Left kidney (tissue), 2 donors: ENCODE data around the gene DNAJC6. TPM values are rescaled to one million over a fixed set of nuclear protein-coding genes. Genes with fewer than 3 reads are reported as not detected.

Experiments used
- DNase-seq: peaks from one replicate; pipeline ENCODE4 v3.0.0-alpha.2; 2013
- polyA plus RNA-seq: library from polyadenylated mRNA; unstranded; fragments of 120-200 nt; gene quantifications from one replicate; pipeline ENCODE4 v1.2.1, GENCODE V29; 2013; ENCODE audit not compliant: insufficient read length

DNAJC6 gene
- polyA plus RNA-seq, 1 donor = 6.6 TPM

DNA sequence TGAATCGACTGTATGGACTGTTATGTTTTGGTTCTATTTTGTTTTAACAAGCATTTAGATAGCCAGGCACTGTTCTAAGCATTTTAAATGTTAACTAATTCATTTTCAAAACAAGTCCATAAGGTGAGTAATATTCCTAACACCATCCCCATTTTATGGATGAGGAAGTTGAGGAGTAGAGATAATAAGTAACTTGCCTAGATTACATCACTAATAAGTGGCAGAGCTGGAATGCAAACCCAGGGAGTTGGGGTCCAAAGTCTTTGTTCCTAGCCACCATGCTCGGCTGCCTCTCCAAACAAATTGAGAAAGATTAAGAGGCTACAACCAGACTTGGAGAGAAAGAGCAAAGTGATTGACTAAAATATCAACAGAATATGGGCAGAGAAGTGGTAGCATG lies 98.5 kb downstream of the DNAJC6 start:
- DNase-seq = no peak

DNA sequence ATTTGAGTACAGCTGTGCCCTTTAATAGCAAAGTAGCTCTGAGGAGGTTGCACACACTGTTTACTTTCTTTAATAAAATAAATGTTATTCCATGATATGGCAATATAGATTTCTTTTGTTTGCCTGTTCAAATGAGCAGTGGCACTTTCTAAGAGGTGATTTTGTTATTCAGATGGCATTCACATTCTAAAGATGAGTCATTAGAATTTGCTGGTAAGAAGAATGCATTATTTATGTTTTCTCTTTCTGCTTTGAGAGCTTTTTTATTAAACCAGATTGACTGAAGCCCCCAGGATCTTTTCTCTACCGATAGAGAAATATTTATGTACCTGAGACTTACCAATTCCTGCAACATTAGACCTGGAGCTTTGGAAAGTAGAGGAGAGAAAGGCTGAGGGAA lies 100.0 kb downstream of the DNAJC6 start:
- DNase-seq = no peak

GRCh38 chr1:65409816-65410326 lies 100.5 kb downstream of the DNAJC6 start:
- no peak for DNase-seq

- DNase-seq = no peak
Observed at GRCh38 chr1:65412256-65412983, 103.1 kb downstream of the DNAJC6 start.

DNA sequence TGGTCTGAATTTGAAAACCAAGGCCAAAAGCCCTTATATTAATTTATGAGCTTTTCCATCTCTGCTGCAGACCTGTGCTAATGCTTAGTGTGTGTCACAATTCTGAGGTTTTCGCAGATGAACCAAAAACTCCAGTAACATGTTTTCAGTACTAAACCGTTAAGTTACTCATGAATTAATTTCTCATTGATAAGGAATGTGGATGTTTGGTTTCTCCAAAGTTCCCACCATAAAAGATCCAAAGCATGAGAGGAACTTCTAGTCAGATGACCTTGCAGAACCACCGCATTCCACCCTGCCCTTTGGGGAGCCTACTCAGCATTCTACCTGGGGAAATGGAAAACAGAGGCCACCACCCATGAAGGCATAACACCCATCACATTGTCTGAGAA lies 103.6 kb downstream of the DNAJC6 start:
- DNase-seq = no peak

DNA sequence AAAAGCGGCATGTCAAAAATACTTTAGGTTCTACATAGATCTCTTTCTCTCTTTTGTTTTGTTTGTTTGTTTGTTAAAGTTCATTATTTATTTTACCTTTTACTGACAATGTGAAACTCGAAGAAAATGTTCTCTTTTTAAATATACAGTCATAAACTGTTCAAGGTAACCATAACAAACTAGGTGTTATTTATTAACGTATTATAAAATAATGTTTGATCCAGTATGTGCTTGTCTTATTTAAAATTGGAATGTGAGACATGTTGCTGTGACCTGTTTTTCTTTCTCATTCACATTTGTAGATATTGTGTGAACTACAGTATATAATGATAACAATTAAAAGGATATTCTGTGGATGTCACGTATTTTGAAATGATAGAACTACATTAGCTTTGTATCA lies 105.2 kb downstream of the DNAJC6 start:
- DNase-seq = no peak

GRCh38 chr1:65416767-65417166 lies 107.4 kb downstream of the DNAJC6 start:
- no peak for DNase-seq

DNA sequence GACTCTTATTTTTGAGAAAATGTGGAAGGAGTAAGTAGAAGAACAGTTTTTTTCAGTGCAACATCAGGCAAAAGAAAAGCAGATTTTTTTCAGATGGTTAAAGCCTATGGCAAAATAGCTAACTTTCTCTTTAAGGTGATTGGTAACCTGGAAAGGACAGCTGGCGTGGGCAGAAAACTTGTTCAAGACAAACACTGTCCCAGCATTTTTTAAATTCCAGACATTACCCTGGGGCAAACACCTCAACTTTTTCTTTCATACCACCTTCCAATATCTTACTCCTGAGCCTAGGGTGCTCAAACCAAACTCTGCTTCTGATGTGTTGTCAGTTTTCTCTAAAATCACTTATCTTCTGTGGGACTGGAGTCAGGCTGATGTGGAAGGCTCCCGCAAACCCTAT lies 108.4 kb downstream of the DNAJC6 start:
- DNase-seq = no peak

DNA sequence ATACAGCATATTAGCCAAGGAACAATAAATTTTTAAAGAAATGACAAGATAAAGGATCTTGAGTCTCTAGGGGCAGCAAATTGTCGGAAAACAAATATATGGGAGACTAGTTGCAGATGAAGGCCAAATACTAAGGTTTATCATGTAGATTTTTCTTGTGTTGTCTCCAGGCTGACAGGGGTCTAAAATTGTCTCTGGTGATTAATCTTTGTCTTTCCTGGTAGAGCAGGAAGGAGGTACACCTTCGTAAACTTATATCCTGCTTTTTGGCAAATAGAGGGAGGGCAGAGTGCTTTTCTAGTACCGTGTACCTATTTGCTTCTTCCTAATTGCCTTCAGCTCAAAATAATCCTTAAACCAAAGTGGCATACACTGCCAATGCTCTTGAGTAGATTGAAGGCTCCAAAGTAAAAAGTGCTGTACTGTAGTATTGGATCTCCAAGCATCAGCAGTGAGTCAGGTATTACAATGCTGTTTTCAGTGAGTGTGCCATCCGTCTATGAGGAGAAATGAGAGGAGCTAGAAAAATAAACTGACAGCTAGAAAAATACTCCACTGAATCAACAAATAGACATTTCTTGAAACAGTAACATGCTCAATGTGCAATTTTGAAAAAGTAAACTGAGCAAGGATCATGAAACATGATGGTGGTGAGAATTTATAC lies 109.3 kb downstream of the DNAJC6 start:
- DNase-seq = no peak

DNA sequence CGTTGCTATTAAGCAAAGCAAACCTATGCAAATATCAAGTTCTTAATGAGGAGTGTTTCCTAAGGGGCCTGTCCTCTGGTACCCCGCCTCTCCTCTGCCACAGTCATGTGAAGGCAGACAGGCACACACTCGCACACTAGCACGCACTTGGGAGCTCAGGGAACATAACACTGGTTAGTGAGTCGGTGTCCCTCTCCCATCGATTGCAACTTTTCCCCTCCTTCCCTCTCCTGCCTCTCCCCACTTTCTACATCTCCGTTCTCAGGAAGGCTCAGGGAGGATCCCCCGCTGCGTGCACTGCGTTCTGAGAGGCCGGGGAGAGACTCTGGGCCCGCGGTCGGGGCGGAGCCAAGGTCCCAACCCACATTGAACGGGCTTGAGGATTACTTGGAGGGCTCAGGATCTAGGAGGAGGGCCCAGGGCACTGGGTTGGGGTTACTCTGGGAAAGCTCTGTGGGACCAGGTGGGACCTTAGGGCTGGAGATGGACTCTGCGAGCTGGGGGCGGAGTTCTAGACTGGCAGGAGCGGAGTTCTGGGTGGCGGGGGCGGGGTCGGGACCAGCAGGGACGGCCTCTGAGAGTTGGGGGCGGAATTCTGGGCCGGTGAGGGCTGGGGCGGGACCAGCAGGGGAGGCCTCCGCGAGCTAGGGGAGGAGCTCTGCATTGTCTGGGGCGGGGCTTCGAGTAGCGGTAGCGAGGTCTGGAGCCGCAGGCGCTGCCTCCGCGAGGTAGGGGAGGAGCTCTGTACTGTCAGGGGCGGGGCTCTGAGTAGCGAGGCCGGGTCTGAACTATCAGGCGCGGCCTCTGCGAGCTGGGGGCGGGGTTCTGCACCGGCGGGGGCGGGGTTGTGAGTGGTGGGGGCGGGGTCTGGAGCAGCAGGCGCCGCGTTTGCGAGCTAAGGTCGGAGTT lies 110.6 kb downstream of the DNAJC6 start:
- DNase-seq = peak; percentile 96

DNA sequence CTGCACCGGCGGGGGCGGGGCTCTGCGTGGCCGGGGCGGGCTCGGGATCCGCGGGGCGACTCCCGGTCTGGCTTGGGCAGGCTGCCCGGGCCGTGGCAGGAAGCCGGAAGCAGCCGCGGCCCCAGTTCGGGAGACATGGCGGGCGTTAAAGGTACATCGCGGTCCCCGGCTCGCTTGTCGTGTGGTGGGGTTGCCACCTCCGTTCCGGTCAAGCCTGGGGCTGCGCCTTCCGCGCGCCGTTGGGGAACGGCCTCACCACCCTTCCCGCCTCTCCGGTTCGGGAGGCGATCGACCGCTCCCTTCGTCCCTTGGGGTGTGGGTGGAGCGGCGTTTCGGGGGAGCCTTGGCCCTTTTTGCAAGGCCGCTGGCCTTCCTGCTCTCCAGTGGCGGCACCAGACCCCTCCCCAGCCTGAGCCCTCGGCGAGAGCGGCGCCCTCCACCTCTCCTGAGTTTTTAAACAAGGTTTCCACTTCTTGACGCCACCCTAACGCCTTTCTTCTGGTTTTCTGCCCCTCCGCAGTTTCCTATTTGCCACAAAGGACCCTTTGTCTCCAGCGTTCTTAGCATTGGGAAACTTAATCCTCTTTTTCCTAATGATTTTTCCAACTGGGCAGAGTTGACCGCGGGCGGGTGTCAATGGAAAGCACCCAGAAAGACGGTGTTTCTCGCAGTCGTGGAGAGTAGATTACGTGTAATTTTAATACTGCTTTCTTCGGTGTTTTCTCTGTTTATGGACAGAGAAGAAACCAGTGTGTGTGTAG lies 111.4 kb downstream of the DNAJC6 start, which contains the start of the genes LEPR and LEPROT:
Gene LEPR, plus strand, starts transcription at position 79 of the 761 bp plus-strand sequence. CDS start 144,898 bp downstream, outside the sequence.
Gene LEPROT, plus strand, starts transcription at position 79 of the 761 bp plus-strand sequence. Its CDS starts 57 bp downstream, at position 136.
- peak; percentile 52 for DNase-seq

DNA sequence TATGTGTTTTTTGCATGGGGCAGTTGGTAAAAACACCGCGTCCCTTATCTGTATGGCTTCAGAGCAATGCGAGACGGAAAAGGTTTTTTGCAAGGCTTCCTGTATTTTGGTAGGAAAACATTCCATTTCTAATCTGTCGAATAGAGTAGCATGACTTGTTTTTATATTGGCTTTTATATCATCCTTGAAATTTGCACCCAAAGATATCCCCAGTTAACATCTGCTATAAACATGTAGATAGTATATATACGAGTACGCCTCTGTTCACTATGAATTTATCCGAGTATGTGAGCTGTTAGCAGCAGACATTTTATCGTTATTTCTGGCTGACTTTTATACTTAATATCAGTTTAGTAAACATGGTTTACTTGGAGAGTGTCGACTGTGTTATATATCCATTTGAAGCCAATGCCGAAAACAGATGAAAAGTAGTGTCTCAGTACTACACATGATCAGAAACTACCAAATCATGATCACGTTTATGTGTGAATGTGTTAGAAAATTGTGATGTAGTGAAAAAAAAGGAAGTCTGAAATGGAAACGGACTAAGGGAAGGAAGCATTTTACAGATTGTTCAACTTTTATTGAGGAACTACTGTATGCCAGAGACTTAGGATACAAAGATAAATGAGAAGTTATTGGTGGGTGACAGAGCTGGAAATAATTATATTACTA lies 112.1 kb downstream of the DNAJC6 start:
- DNase-seq = no peak

- no peak for DNase-seq
Observed at GRCh38 chr1:65422241-65423203, 113.2 kb downstream of the DNAJC6 start.

DNA sequence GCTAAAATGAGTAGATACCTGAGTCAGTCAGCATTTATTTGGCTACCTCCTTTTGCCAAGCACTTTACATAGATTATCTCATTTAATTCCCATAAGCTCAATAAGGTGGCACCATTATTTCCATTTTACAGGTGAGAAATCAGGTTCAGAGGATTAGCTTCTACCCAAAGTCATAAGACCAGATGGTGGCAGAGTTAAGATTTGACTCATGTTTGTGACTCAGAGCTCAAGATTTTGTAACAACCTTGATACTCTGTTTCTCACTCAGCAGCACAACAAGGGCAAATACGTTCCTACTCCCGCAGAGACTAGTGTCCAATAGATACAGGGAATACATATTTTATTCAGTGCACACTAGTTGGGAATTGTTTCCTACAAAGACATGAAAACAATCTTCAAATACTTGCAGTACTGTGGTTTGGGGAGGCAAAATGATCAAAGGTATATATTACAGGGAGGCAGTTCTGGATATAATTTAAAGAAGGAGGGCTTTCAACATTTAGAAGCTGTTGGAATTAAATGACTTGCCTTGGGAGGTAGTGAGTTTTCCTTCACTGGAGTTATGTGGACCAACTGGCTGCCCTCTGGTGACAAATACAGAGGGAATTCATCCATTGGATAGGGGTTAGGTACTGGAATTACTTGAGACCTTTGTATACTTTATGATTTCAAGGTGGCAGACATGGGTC lies 114.7 kb downstream of the DNAJC6 start:
- no peak for DNase-seq

DNA sequence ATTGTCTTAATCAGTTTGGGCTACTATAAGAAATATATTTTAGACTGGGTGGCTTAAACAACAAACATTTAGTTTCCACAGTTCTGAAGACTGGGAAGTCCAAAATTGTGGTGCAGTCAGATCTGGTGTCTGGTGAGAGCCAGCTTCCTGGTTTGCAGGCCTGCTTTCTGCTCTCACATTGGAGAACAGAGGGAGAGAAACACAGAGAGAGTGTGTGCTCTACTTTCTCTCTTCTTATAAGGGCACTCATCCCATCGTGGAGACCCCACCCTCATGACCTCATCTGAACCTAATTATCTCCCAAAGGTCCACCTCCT lies 115.2 kb downstream of the DNAJC6 start:
- DNase-seq = no peak

DNA sequence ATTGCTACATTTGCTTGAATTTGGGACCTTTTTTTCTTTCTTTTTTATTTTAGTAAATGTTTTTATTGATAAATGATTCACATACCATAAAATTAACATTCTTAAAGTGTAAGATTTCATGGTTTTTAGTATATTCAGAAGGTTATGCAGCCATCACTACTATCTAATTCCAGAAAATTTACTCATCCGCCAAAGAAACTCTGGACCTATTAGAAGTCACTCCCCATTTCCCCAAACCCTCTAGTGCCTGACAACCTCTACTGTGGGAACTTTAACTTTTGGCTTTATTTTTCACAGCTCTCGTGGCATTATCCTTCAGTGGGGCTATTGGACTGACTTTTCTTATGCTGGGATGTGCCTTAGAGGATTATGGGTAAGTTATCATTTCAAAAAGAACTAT lies 115.7 kb downstream of the DNAJC6 start:
- no peak for DNase-seq

DNA sequence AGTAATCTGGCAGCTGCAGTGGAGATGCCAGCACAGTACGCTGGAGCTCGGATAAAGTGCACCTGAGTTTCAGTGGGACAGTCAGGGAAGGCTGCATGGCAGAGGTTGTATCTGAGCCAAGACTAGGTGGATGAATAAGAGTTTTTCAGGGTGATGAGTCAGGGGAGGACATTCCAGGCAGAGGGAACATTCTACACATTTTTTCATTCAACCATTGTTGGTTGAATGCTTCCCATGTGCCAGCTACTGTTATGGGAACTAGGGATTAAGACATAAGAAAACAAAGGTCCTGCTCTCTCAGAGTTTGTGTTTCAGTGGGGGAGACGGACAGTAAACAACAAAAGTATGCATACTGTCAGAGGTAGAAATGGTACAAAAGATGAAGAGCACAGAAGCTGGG lies 116.4 kb downstream of the DNAJC6 start:
- no peak for DNase-seq

DNA sequence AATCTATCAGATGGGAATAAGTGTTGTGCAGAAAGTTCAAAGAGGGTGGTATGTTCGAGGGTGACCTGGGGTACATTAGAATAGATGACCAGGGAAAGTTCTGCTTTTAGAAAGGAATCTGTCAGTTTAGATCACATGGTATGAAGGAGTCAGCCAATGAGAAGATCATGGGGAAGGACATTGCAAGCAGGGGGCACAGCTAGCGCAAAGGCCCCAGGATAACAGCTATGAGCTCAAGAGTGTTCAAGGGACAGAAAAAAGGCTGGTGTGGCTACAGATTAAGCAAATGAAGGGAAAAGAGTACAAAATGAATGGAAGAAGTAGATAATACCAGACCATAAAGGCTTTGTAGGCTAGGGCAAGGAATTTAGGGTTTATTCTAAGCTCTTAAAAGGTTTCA lies 119.7 kb downstream of the DNAJC6 start:
- DNase-seq = no peak

GRCh38 chr1:65429806-65430205 lies 120.5 kb downstream of the DNAJC6 start:
- no peak for DNase-seq
